GM19397 (cell line): ENCODE measurements around the gene COLGALT1.
"Not testable (repeated sequence)": the region's sequence is repeated elsewhere in the genome, so short reads cannot be mapped to it uniquely, and the experiment has no call there.

Experiments used
- ATAC-seq: cut with Tn5 transposase; IDR thresholded peaks from one replicate; pipeline ENCODE4 v1.9.1; 2021; ENCODE audit warnings: mild to moderate bottlenecking, moderate library complexity; ENCODE audit not compliant: unreplicated experiment

Gene COLGALT1

GRCh38 chr19:17532116-17532515 is 23.3 kb upstream of the COLGALT1 start:
- ATAC-seq: no peak

DNA sequence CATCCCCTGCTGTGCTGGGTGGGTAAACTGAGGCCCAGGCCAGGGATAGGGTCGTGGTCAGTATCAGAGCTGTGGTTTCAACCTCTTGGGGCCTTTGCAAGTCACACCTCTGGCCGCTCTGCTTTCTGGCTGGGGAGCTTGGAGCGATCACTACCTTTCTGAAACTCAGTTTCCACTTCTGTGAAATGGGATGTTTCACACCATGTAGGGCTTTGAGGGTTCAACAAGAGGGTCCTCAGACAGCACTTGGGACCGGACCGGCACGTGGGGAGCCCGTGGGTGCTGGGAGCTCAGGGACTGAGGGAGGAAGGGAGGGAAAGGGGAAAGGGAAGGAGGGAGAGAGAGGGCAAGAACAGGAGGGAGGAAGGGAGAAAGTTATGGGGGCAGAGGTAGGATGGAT is 22.9 kb upstream of the COLGALT1 start:
- no peak for ATAC-seq

DNA sequence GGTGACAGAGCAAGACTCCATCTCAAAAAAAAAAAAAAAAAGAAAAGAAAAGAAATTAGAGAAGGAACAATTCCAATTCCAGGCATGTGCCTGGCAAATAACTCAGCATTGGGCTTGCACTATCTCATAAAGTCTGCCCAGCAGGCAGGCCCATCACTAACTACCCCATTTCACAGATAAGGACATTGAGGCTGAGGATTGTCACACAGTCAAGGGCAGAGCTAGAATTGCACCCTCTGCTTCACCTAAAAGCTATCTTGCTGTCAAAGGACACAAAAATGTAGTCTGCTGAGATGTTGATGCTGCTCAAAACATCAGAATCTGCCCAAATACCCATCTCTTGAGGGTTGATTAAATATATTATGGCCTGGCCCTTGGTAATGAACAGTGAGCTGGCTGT is 20.7 kb upstream of the COLGALT1 start:
- no peak for ATAC-seq

DNA sequence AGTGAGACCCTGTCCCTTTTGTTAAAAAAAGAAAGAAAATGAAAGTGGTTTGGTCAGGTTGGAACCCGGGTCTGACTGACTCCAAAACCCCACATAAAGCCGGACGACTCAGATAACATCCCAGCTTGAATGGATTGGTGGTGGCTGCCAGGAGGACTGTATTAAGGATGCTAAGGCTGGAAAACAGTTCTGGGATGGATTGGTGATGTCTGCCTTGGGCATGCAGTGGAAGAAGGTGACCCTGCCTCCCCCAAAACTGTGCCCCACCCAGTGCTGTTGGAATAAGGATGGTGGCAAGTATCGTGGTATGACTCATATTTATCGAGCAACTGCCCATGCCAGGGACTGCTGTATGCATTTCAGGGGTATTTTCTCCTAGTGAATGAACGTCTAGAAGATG is 18.5 kb upstream of the COLGALT1 start:
- ATAC-seq: no peak

DNA sequence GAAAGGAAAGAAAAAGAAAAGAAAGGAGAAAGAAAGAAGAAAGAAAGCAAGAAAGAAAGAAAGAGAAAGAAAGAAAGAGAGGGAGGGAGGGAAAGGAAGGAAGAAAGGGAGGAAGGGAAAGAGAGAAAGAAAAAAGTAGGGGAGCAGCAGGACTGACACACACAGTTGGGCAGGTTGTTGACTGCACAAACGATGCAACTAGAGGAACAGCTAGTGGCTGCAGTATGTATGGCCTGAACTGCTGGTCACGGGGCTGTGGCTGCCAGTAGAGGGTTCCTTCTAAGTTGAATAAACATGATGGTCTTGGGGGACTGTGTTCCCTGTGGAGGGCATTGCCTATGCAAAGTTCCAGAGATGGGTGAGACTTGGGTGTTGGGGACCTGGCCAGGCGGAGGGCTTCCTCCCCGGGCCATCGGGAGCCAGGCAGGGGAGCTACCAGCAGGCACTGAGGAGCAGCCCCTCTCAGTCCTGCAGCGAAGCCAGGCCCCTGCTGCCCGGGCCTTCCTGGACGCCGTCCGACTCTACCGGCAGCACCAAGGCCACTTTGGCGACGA is 16.7 kb upstream of the COLGALT1 start:
- no peak for ATAC-seq

DNA sequence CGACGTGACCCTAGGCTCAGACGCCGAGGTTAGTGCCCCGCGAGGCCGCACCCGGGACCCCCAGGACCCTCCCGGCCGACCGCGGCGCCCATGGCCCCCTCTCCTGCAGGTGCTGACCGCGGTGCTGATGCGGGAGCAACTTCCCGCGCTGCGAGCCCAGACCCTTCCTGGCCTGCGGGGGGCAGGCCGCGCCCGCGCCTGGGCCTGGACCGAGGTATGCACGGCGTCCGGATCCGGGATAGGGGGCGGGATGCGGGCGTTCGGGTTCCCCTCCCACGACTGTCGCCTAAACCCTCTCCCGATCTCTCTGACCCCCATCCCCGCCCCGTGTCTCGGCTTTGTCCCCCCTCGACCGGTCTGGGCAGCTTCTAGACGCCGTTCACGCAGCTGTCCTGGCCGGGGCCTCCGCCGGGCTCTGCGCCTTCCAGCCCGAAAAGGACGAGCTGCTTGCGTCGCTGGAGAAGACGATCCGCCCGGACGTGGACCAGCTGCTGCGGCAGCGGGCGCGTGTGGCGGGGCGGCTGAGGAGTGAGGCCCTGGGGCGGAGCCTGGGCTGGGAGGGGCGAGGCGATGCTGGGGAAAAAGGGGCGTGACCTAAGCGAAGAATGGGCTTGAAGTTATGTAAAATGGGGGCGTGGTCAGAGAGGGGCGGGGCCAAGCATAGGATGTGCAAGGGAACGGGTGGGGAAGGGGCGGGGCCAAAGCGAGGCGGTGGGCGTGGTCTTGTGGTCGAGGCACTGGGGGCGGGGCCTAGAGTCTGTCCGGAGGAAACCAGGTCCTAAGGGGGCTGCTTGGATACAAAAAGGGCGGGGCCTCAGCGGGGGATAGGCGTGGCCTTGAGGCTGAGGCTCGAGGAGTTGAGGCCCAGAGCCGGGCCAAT is 16.0 kb upstream of the COLGALT1 start:
- peak; percentile 71 for ATAC-seq

GRCh38 chr19:17540174-17540573 is 15.3 kb upstream of the COLGALT1 start:
- no peak for ATAC-seq

DNA sequence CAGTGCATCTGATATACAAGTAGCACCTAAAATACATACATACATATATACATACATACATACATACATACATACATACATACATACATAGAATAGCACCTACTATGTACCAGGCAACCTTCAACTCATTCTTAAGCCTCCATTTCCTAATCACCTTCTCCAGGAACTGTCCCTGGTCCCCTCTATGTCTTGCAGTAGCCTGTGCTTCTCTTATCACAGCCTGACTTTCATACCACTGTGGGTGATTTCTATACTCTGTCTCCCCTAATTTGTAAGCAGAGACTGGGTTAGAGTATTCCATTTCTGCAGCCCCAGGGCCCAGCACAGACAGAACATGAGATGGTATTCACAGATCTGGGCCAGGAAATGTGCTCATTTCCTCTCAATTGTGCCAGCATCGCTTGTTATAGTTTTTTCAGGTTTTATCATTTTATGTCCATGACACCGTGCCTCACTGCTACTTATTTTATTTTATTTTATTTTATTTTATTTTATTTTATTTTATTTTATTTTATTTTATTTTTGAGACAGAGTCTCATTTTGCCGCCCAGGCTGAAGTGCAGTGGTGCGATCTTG is 14.2 kb upstream of the COLGALT1 start:
- no peak for ATAC-seq

- no peak for ATAC-seq
These were observed 13.4 kb upstream of the COLGALT1 start for GRCh38 chr19:17542042-17542441.

GRCh38 chr19:17542793-17543582 is 12.5 kb upstream of the COLGALT1 start:
- ATAC-seq: no peak

DNA sequence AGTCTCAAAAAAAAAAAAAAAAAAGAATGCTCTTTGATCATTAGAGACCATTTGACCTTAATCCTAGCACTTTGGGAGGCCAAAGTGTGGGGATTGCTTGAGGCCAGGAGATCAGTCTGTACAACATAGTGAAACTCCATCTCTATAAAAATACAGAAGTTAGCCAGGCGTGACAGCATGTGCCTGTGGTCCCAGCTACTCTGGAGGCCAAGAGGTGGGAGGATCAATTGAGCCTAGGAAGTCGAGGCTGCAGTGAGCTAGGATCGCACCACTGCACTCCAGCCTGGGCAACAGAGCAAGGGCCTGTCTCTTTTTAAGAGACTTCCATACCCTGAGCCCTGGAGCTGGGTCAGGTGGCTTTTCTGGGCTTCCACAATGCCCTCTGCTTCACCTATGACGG is 11.5 kb upstream of the COLGALT1 start:
- no peak for ATAC-seq

GRCh38 chr19:17544418-17544817 is 11.0 kb upstream of the COLGALT1 start:
- no peak for ATAC-seq

DNA sequence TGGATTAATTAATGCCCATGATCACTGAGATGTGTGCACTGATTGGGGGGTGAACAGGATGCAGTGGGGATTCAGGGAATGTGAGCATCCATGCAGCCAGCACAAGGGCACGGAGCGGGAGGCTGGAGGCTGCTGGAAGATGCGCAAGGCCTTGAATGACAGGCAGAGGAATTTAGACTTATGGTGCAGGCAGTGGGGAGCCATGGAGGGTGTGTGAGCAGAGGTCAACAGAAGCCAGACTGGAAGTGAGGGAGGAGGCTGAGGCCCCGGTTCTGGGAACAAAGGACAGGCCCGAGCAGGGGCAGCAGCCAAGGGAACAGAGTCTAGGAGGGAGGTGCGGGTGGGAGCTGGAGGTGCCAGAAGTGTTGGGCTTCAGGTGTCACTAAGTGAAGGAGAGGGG is 7.3 kb upstream of the COLGALT1 start:
- no peak for ATAC-seq

DNA sequence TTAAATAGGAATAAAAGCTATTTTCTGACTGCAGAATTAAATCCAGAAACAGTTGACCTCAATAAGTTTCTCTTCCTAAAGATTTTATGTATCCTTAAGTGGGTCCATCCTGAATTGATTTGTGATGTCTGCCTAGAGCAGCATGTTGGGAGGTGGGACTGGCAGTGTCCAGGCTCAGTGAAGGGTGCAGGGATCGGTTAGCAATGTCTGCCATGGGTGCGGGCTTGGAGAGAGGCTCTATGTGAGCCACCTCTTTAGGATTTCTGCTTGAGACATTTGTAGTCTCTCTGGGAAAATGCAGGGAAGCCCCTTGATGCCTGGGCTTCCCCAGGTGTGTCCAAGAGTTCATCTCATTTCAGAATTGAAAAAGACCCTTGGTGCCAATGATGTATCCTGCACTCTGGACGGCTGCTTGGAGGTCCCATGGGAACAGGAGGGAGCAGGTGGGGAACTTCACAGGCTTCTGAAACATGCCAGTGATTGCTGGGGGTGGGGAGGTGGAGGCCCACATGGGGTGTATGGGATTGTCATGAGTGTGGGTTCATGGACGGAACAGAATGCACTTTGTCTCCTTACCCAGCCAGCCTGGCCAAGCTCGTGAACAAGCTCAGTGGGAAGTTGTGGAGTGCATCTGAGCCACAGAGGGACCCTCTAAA is 6.2 kb upstream of the COLGALT1 start:
- ATAC-seq: no peak

GRCh38 chr19:17550076-17550667 is 5.3 kb upstream of the COLGALT1 start:
- ATAC-seq: no peak

DNA sequence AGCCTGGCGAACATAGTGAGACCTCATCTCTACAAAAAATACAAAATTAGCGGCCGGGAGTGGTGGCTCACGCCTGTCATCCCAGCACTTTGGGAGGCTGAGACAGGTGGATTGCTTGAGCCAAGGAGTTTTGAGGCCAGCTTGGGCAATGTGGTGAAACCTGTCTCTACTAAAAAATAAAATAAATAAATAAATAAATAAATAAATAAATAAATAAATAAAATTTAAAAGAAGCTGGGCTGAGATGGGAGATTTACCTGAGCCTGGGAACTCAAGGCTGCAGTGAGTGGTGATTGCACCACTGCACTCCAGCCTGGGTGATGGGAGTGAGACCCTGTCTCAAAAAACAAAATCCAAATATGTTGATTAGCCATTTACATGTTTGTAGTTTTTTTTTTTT is 2.7 kb upstream of the COLGALT1 start:
- not testable (repeated sequence) for ATAC-seq

DNA sequence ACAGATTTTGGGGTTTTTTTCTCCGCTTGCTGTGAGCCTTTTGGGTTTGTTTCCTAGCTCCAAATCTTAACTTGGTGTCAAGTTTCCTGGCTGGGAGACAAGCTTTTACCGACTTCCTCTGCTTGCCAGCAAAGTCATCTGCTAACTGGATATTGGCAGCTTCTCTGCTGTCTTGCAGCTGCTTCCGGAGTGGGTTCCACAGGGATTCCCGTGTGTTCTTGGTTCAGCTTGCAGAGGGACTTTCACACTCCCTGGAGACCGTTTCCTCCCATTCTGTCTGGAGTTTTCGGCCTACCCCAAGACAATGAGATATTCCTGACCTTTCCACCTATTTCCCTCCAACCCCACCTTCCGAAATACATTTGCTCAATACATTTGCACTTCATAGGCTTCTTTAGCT is 2.2 kb upstream of the COLGALT1 start:
- ATAC-seq: no peak

- ATAC-seq: no peak
These were observed 425 bp upstream of the COLGALT1 start for GRCh38 chr19:17554968-17555479.

DNA sequence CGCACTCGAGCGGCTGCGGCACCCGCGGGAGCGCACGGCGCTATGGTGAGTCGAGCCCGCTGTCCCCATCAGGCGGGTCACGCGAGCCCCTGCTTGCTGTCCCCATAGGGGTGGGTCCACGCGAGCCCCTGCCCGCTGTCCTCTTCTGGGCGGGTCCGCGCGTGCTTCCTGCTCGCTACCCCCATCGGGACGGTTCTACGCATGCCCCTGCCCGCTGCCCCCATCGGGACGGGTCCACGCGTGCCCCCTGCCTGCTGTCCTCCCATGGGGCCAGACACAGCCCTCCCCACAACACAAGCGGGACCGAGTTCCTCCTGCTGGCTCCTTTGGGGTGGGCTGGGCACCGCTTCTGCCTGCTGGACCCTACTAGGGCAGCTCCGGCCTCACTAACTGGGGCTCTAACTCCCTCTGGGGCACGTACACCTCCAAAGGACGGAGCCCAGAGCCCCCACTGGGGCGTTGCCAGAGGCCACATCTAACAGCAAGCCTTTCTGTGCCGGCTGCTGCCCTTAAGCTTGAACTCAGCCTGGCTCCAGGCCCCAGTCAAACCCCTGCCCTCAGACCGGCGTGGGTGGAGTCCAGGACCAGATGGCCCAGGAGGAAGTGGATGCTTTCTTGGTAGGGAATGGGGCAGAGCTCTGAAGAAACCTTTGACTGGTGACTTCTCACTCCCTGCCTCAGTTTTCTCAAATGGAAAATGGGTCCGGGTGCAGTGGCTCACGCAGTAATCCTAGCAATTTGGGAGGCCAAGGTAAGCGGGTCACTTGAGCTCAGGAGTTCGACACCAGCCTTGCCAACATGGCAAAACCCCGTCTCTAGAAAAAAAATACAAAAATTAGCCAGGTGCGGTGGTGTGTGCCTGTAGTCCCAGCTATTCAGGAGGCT is 722 bp downstream of the COLGALT1 start:
- ATAC-seq: peak; percentile 29
